ENCODE results near the gene AP1M2. TPM values are rescaled to one million over a fixed set of nuclear protein-coding genes. Genes with fewer than 3 reads are reported as not detected.
"Not testable (repeated sequence)": the region's sequence is repeated elsewhere in the genome, so short reads cannot be mapped to it uniquely, and the experiment has no call there.

The AP1M2 gene
- total and polyA plus RNA-seq, 12 donors, result 0.10 to 0.97 (median 0.31) TPM; not detected in 8

DNA sequence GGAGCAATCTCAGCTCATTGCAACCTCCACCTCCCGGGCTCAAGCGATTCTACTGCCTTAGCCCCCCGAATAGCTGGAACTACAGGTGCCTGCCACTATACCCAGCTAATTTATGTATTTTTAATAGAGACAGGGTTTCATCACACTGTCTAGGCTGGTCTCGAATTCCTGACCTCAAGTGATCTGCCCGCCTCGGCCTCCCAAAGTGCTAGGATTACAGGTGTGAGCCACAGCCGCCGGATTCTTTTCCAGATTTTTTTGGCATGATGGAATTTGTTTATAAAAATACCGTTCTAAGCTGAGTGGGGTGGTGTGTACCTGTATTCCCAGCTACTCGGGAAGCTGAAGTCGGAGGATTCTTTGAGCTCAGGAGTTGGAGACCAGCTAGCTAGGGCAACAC, 49.4 kb downstream of the AP1M2 start:
- Histone ChIP-seq H3K27me3 (no peaks in the 10 kb centered on the region), H3K4me3 (no peak overlapping the region), H3K9me3 (replicated peaks in 1 of 3) (no peaks in the 10 kb centered on the region), H3K36me3 (replicated peaks in 1 of 2) (no peaks in the 10 kb centered on the region), H3K4me1 (replicated peaks in 1 of 2) (no peaks in the 10 kb centered on the region), H3K27ac (no peak overlapping the region)
- intact Hi-C loops (cut with DNase I), result no loop called here
- DNase-seq, result no peak
- no peak for TF ChIP-seq POLR2A (IDR thresholded peaks at IDR 0.05)
- TF ChIP-seq, protein P1, sequence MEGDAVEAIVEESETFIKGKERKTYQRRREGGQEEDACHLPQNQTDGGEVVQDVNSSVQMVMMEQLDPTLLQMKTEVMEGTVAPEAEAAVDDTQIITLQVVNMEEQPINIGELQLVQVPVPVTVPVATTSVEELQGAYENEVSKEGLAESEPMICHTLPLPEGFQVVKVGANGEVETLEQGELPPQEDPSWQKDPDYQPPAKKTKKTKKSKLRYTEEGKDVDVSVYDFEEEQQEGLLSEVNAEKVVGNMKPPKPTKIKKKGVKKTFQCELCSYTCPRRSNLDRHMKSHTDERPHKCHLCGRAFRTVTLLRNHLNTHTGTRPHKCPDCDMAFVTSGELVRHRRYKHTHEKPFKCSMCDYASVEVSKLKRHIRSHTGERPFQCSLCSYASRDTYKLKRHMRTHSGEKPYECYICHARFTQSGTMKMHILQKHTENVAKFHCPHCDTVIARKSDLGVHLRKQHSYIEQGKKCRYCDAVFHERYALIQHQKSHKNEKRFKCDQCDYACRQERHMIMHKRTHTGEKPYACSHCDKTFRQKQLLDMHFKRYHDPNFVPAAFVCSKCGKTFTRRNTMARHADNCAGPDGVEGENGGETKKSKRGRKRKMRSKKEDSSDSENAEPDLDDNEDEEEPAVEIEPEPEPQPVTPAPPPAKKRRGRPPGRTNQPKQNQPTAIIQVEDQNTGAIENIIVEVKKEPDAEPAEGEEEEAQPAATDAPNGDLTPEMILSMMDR (IDR thresholded peaks at IDR 0.05), result no peak
- 65 to 79% (median 77%) methylated on average over 10 to 11 of the region's 11 CpGs for WGBS, 4 donors

DNA sequence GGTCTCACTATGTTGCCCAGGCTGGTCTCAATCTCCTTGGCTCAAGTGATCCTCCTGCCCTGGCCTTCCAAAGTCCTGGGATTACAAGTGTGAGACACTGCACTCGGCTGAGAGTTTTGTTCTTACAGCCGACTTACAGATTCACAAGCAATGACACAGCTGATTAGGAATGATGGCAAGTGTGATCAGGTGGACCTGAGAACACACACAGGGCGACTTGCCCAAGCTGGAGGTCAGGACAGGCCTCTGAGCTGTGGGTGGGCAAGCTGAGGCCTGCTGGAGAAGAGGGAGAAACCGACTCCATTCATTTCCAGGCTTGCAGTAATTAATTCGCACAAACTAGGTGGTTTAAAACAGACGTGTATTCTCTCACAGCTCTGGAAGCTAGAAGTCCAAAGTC, 51.5 kb downstream of the AP1M2 start:
- no peaks in the 10 kb centered on the region for H3K4me1 ChIP-seq (replicated peaks in 1 of 2)
- TF ChIP-seq, protein P1 (IDR thresholded peaks at IDR 0.05), result no peak
- no peak for TF ChIP-seq POLR2A (IDR thresholded peaks at IDR 0.05)
- no peak for DNase-seq
- H3K36me3 ChIP-seq (replicated peaks in 1 of 2), result no peaks in the 10 kb centered on the region
- intact Hi-C loops (cut with DNase I), result no loop called here
- 78 to 83% (median 80%) methylated on average over 5 to 6 of the region's 6 CpGs for WGBS, 4 donors
- no peaks in the 10 kb centered on the region for H3K9me3 ChIP-seq (replicated peaks in 1 of 3)
- no peak overlapping the region for H3K4me3 ChIP-seq
- no peak overlapping the region for H3K27ac ChIP-seq
- H3K27me3 ChIP-seq, result no peaks in the 10 kb centered on the region

DNA sequence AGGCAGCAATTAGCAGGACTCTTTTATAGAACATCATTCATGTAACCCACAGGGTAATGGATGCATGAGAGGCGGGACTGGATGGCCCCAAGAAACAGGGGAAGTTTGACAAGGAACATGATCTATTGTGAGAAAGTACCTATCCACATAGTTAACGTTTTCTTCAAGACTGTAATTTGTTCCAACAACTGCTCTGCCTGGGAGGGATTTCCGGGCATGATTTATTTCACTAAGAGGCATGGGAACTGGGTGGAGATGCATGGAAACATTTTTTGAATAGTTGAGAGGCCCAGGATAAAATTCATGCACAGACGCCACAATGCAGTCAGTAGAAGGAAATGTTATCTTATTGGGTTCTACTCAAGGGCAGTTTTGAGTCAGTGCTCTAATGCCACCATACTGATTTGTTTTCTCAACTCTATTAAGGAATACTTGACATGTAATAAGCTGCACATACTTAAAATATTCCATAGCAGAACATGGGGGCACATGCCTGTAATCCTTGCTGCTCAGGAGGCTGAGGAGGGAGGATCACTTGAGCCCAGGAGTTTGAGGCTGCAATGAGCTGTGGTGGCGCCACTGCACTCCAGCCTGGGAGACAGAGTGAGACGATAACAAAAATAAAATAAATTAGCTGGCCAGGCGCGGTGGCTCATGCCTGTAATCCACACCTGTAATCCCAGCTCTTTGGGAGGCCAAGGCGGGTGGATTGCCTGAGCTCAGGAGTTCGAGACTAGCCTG, 53.3 kb downstream of the AP1M2 start:
- Histone ChIP-seq H3K4me3 (no peak overlapping the region), H3K36me3 (replicated peaks in 1 of 2) (no peaks in the 10 kb centered on the region), H3K27ac (peak overlapping the region in 2 of 5 donors; percentile 18 to 75), H3K4me1 (replicated peaks in 1 of 2) (no peaks in the 10 kb centered on the region), H3K9me3 (replicated peaks in 1 of 3) (no peaks in the 10 kb centered on the region), H3K27me3 (no peaks in the 10 kb centered on the region)
- intact Hi-C loops (cut with DNase I), result no loop called here
- 54 to 64% (median 61%) methylated on average over 10 of the region's 10 CpGs for WGBS, 4 donors
- TF ChIP-seq POLR2A (IDR thresholded peaks at IDR 0.05), result no peak
- TF ChIP-seq, protein P1 (IDR thresholded peaks at IDR 0.05), result no peak
- peak in 1 of 7 donors; percentile 41 for DNase-seq

DNA sequence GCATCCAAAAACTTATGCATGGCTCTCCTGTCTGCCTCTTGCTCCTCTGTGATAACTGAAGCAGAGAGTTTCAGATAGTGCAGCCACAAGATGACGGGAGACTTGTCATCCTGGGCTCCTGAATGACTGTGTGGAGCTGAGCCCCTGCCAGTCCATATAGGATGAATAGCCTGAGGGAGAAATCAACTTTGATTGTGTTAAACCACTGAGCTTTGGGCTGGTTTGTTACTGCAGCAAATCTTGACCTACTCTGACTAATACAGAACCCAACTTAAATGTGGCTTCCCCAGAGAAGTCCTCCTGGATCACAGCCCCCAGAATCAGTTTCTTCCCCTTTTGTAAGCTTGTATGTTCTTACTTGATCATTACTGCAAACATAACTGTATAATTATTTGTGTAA, 54.7 kb downstream of the AP1M2 start:
- Histone ChIP-seq H3K9me3 (replicated peaks in 1 of 3) (no peaks in the 10 kb centered on the region), H3K36me3 (replicated peaks in 1 of 2) (no peaks in the 10 kb centered on the region), H3K4me3 (no peak overlapping the region), H3K27me3 (no peaks in the 10 kb centered on the region), H3K4me1 (replicated peaks in 1 of 2) (no peaks in the 10 kb centered on the region), H3K27ac (no peak overlapping the region)
- DNase-seq, result no peak
- 84 to 100% (median 100%) methylated on average over 1 of the region's 1 CpG; no CpG with 5 or more reads in 1 of the 4 donors for WGBS, 4 donors
- intact Hi-C loops (cut with DNase I), result no loop called here
- no peak for TF ChIP-seq POLR2A (IDR thresholded peaks at IDR 0.05)
- TF ChIP-seq, protein P1 (IDR thresholded peaks at IDR 0.05), result no peak

DNA sequence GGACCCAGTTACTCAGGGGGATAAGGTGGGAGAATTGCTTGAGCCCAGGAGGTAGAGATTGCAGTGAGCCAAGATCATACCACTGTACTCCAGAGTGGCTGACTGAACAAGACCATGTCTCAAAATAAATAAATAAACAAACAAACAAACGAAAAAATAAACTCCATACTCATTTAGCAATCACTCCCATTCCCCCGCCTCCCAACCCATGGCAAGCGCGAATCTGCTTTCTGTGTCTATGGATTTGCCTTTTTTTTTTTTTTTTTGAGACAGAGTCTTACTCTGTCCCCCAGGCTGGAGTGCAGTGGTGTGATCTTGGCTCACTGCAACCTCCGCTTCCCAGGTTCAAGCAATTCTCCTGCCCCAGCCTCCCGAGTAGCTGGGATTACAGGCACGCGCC, 60.2 kb downstream of the AP1M2 start:
- H3K9me3 ChIP-seq (replicated peaks in 1 of 3); H3K27ac ChIP-seq; H3K36me3 ChIP-seq (replicated peaks in 1 of 2); H3K4me3 ChIP-seq; H3K27me3 ChIP-seq; H3K4me1 ChIP-seq (replicated peaks in 1 of 2); DNase-seq; intact Hi-C loops (cut with DNase I): not testable (repeated sequence)
- 63 to 79% (median 69%) methylated on average over 8 of the region's 8 CpGs for WGBS, 4 donors

Measured in adrenal gland (tissue), 12 donors.